IMR-90 (cell line): Measurements from ENCODE around the gene LTB4R2. TPM values are rescaled to one million over a fixed set of nuclear protein-coding genes. Genes with fewer than 3 reads are reported as not detected.

Experiments
- ATAC-seq: fragments of 200-7000 bp; cut with Tn5 transposase; 2 replicates; pipeline ENCODE4 v1.9.1; 2020; ENCODE audit warnings: low read depth, mild to moderate bottlenecking, moderate library complexity
- BruUV-seq: library from RNA; stranded (reverse); fragments of 400-500 nt; replicated peaks from 2 replicates; lab custom pipeline; 2021; lab: Mats Ljungman, UMichigan
- CTCF ChIA-PET: fragments of 300-600 bp; formaldehyde crosslinking; extraction: SDS; loops from one replicate; lab custom pipeline; 2021; ENCODE audit warnings: antibody characterized with exemption; lab: Yijun Ruan, JAX
- POLR2A ChIA-PET: fragments of 300-600 bp; sonication (Branson Sonifier 250); formaldehyde crosslinking; loops from one replicate; lab custom pipeline; 2022; ENCODE audit warnings: antibody characterized with exemption; ENCODE audit not compliant: unreplicated experiment; lab: Charles Lee
- DNase-seq: peaks from one replicate; pipeline ENCODE4 v3.0.0; 2013
- H2AFZ ChIP-seq: replicated peaks from 2 replicates; pipeline ENCODE3; 2013; ENCODE audit warnings: low read length, mild to moderate bottlenecking; ENCODE audit not compliant: poor library complexity
- H2AK5ac ChIP-seq: 2 replicates; pipeline ENCODE4 v1.6.1; 2013; ENCODE audit warnings: low read depth, low read length, inconsistent platforms
- H2AK9ac ChIP-seq: replicated peaks from 2 replicates; pipeline ENCODE3; 2013; ENCODE audit warnings: mild to moderate bottlenecking, low read depth, low read length, moderate library complexity; ENCODE audit not compliant: poor library complexity
- H2BK120ac ChIP-seq: 2 replicates; pipeline ENCODE4 v1.6.1; 2013; ENCODE audit warnings: low read depth, low read length, inconsistent platforms
- H2BK15ac ChIP-seq: 3 replicates; pipeline ENCODE4 v1.6.1; 2013; ENCODE audit warnings: low read depth, low read length, inconsistent platforms
- H2BK20ac ChIP-seq: 2 replicates; pipeline ENCODE4 v1.6.1; 2013; ENCODE audit warnings: low read depth, mild to moderate bottlenecking, inconsistent platforms, low read length, moderate library complexity
- H2BK5ac ChIP-seq: 2 replicates; pipeline ENCODE4 v1.6.1; 2013; ENCODE audit warnings: mild to moderate bottlenecking, low read depth, low read length, inconsistent platforms; ENCODE audit not compliant: poor library complexity, severe bottlenecking
- H3K14ac ChIP-seq: replicated peaks from 2 replicates; pipeline ENCODE4 v1.6.1; 2013; ENCODE audit warnings: low read depth, low read length, inconsistent platforms
- H3K18ac ChIP-seq: 2 replicates; pipeline ENCODE4 v1.6.1; 2013; ENCODE audit warnings: low read depth, low read length, control low read depth
- H3K23ac ChIP-seq: 2 replicates; pipeline ENCODE4 v1.6.1; 2013; ENCODE audit warnings: low read depth, low read length, inconsistent platforms
- H3K27ac ChIP-seq: 2 replicates; pipeline ENCODE4 v1.5.1; 2013; ENCODE audit warnings: mild to moderate bottlenecking, control low read depth, low read length; ENCODE audit not compliant: insufficient read depth
- H3K27me3 ChIP-seq: 2 replicates; pipeline ENCODE4 v1.6.1; 2013; ENCODE audit warnings: low read length; ENCODE audit not compliant: control insufficient read depth, insufficient read depth
- H3K36me3 ChIP-seq: 2 replicates; pipeline ENCODE4 v1.6.1; 2013; ENCODE audit warnings: low read length, mixed read lengths; ENCODE audit not compliant: control insufficient read depth, insufficient read depth
- H3K4ac ChIP-seq: 2 replicates; pipeline ENCODE4 v1.6.1; 2013; ENCODE audit warnings: low read depth, low read length, inconsistent platforms
- H3K4me1 ChIP-seq: 2 replicates; pipeline ENCODE4 v1.6.1; 2013; ENCODE audit warnings: low read length, mixed read lengths; ENCODE audit not compliant: control insufficient read depth, insufficient read depth
- H3K4me2 ChIP-seq: 2 replicates; pipeline ENCODE4 v1.6.1; 2013; ENCODE audit warnings: low read depth, mild to moderate bottlenecking, control low read depth, low read length, moderate library complexity
- H3K4me3 ChIP-seq: 2 replicates; pipeline ENCODE4 v1.5.1; 2013; ENCODE audit warnings: low read depth, mild to moderate bottlenecking, control low read depth, low read length, moderate library complexity; ENCODE audit not compliant: insufficient read depth
- H3K56ac ChIP-seq: 2 replicates; pipeline ENCODE4 v1.6.1; 2013; ENCODE audit warnings: low read length, inconsistent platforms; ENCODE audit not compliant: insufficient read depth; ENCODE audit errors: extremely low read depth
- H3K79me1 ChIP-seq, 2 experiments: 2 replicates each; pipeline ENCODE4 v1.6.1; 2013; ENCODE audit warnings: low read length in 2 of 2, inconsistent platforms in 1 of 2, low read depth in 1 of 2
- H3K9ac ChIP-seq: 2 replicates; pipeline ENCODE4 v1.6.1; 2013; ENCODE audit warnings: low read depth, low read length, control low read depth
- H3K9me1 ChIP-seq: 2 replicates; pipeline ENCODE4 v1.6.1; 2013; ENCODE audit warnings: low read length, inconsistent platforms; ENCODE audit not compliant: insufficient read depth
- H3K9me3 ChIP-seq: 2 replicates; pipeline ENCODE4 v1.6.1; 2013; ENCODE audit warnings: low read length; ENCODE audit not compliant: control insufficient read depth, insufficient read depth
- H4K20me1 ChIP-seq: 2 replicates; pipeline ENCODE4 v1.6.1; 2013; ENCODE audit warnings: low read length, inconsistent platforms; ENCODE audit not compliant: insufficient read depth
- H4K5ac ChIP-seq: 2 replicates; pipeline ENCODE4 v1.6.1; 2013; ENCODE audit warnings: mild to moderate bottlenecking, low read depth, low read length, control low read depth
- H4K8ac ChIP-seq, 2 experiments: 2 replicates each; pipeline ENCODE4 v1.6.1; 2013; ENCODE audit warnings: low read depth in 2 of 2, low read length in 2 of 2, control low read depth in 1 of 2, inconsistent platforms in 1 of 2
- H4K91ac ChIP-seq: 2 replicates; pipeline ENCODE4 v1.6.1; 2013; ENCODE audit warnings: low read depth, low read length, inconsistent platforms; ENCODE audit not compliant: insufficient read depth
- CHD1 ChIP-seq: IDR thresholded peaks from 2 replicates; pipeline ENCODE4 v1.6.1; 2012; ENCODE audit warnings: low read depth, low read length, improper control_type of control experiment
- ELK1 ChIP-seq: fragments of 150-350 bp; IDR thresholded peaks from 2 replicates; pipeline ENCODE4 v1.6.1; 2016; ENCODE audit warnings: low read depth, mild to moderate bottlenecking, low read length, moderate library complexity, borderline replicate concordance
- FOS ChIP-seq: fragments of 150-350 bp; IDR thresholded peaks from 2 replicates; pipeline ENCODE4 v1.6.1; 2016; ENCODE audit warnings: low read depth, low read length
- MAZ ChIP-seq: IDR thresholded peaks from 2 replicates; pipeline ENCODE4 v1.6.1; 2012; ENCODE audit warnings: low read depth, mild to moderate bottlenecking, low read length, improper control_type of control experiment, moderate library complexity, borderline replicate concordance
- MXI1 ChIP-seq: IDR thresholded peaks from 2 replicates; pipeline ENCODE4 v1.6.1; 2012; ENCODE audit warnings: low read depth, mild to moderate bottlenecking, low read length, moderate library complexity, borderline replicate concordance
- NFE2L2 ChIP-seq: fragments of 150-350 bp; IDR thresholded peaks from 2 replicates; pipeline ENCODE4 v1.6.1; 2016; ENCODE audit warnings: low read depth, mild to moderate bottlenecking, low read length
- POLR2A ChIP-seq: IDR thresholded peaks from 2 replicates; pipeline ENCODE4 v1.6.1; 2012; ENCODE audit warnings: mild to moderate bottlenecking, low read depth, low read length
- RCOR1 ChIP-seq: IDR thresholded peaks from 2 replicates; pipeline ENCODE4 v1.6.1; 2012; ENCODE audit warnings: mild to moderate bottlenecking, low read length, improper control_type of control experiment; ENCODE audit not compliant: insufficient replicate concordance
- USF2 ChIP-seq: fragments of 150-350 bp; IDR thresholded peaks from 2 replicates; pipeline ENCODE4 v1.6.1; 2017; ENCODE audit warnings: mild to moderate bottlenecking, antibody characterized with exemption, low read length, low read depth
- WGBS, 2 experiments: methylation state at CpG; one replicate each; pipeline versions ENCODE4 v1.1.5 to v1.1.7; 2013; ENCODE audit warnings: missing lambda C conversion rate in 2 of 2; ENCODE audit not compliant: insufficient read length in 1 of 2; ENCODE audit errors: extremely low coverage in 2 of 2; 5-methylcytosine and 5-hydroxymethylcytosine counted together
- dilution Hi-C: fragments of 300-500 bp; cut with HindIII; formaldehyde crosslinking; loops from one replicate; pipeline ENCODE4 v1.14.3; 2018; ENCODE audit warnings: low sequenced_read_pairs; ENCODE audit not compliant: unreplicated experiment
- in situ Hi-C: fragments of 300-500 bp; cut with MboI; formaldehyde crosslinking; loops from 3 replicates; pipeline ENCODE4 v1.14.3; 2019; ENCODE audit warnings: low sequenced_read_pairs, inconsistent platforms, mixed read lengths
- intact Hi-C: fragments of 100-400 bp; cut with micrococcal nuclease; formaldehyde crosslinking; loops from 2 replicates; pipeline ENCODE4 v1.10.0; 2022
- polyA plus RNA-seq, 3 experiments: library from polyadenylated mRNA; depleted of rRNA; stranded (reverse); fragments of >200 nt; gene quantifications; 2 replicates each; pipeline ENCODE4 v1.2.3, GENCODE V29; 2012; ENCODE audit warnings: low replicate concordance in 1 of 3
- total RNA-seq: library from RNA; depleted of rRNA; stranded (reverse); fragments of >200 nt; gene quantifications from 2 replicates; pipeline ENCODE4 v1.2.3, GENCODE V29; 2012

Gene LTB4R2
- total and polyA plus RNA-seq, 2 of the 4 experiments (the other 2 are of a cell fraction), result 0.72 to 1.7 TPM

- no peak overlapping the region for H3K4me2 ChIP-seq
- H3K9ac ChIP-seq, result no peak overlapping the region
- H2BK120ac ChIP-seq, result no peak overlapping the region
- no peaks in the 10 kb centered on the region for H3K27me3 ChIP-seq
- no peaks in the 10 kb centered on the region for H3K36me3 ChIP-seq
- H3K23ac ChIP-seq, result no peak overlapping the region
- no peak overlapping the region for H4K5ac ChIP-seq
- no peak overlapping the region for H2AK5ac ChIP-seq
- dilution Hi-C loops, result no loop called here
- DNase-seq (no peak), ATAC-seq (no peak)
- no peak overlapping the region for H4K91ac ChIP-seq
- in situ Hi-C loops, result no loop called here
- H3K27ac ChIP-seq, result no peak overlapping the region
- H3K9me3 ChIP-seq, result no peaks in the 10 kb centered on the region
- no peak overlapping the region for H2BK15ac ChIP-seq
- no peak overlapping the region for H3K4me3 ChIP-seq
- H3K56ac ChIP-seq, result no peak overlapping the region
- H4K20me1 ChIP-seq, result no peaks in the 10 kb centered on the region; the same call in 1 of the 2 replicates
- H2BK20ac ChIP-seq, result no peak overlapping the region
- ChIA-PET CTCF (no interaction called here), POLR2A (no interaction called here)
- H4K8ac ChIP-seq, result no peak overlapping the region
- BruUV-seq, result no TSS peak
- H2BK5ac ChIP-seq, result no peak overlapping the region
- TF ChIP-seq FOS, result no peak
- TF ChIP-seq POLR2A, result no peak
- no peak for TF ChIP-seq RCOR1
- TF ChIP-seq MAZ, result no peak
- TF ChIP-seq NFE2L2, result no peak
- TF ChIP-seq USF2, result no peak
- TF ChIP-seq MXI1, result no peak
- no peak for TF ChIP-seq CHD1
- no peak for TF ChIP-seq ELK1
- H3K4ac ChIP-seq, result no peak overlapping the region
- no peaks in the 10 kb centered on the region; the same call in 1 of the 2 replicates for H3K4me1 ChIP-seq
- intact Hi-C loops, result no loop called here
- no peaks in the 10 kb centered on the region; the same call in 1 of the 2 replicates for H3K9me1 ChIP-seq
- no peak overlapping the region for H3K18ac ChIP-seq
- WGBS, 2 experiments, result 89% methylated on average over 3 of the region's 7 CpGs; no CpG with 5 or more reads in 1 of the 2 experiments
- H2AK9ac ChIP-seq, result no peak overlapping the region
- no peak overlapping the region for H2AFZ ChIP-seq
- H3K79me1 ChIP-seq, result peaks cover 0 to 11% of the 10 kb centered on the region in 2 experiments
- no peak overlapping the region for H3K14ac ChIP-seq
Measured at GRCh38 chr14:24281636-24282035, 28.3 kb upstream of the LTB4R2 start.
